ENCODE measurements around the gene FAM25G.

FAM25G gene

GRCh38 chr10:47447209-47447608 lies 44.3 kb downstream of the FAM25G start:
- no peak for DNase-seq (ENCODE audit: insufficient read length, low spot score)
- no peak for FAIRE-seq
- no peak for TF ChIP-seq CTCF (IDR thresholded peaks at IDR 0.05; ENCODE audit: insufficient read depth, missing control alignments)

GRCh38 chr10:47445720-47446119 lies 45.8 kb downstream of the FAM25G start:
- FAIRE-seq (no peak), DNase-seq (ENCODE audit: insufficient read length, low spot score) (no peak)
- no peak for TF ChIP-seq CTCF (IDR thresholded peaks at IDR 0.05; ENCODE audit: insufficient read depth, missing control alignments)

DNA sequence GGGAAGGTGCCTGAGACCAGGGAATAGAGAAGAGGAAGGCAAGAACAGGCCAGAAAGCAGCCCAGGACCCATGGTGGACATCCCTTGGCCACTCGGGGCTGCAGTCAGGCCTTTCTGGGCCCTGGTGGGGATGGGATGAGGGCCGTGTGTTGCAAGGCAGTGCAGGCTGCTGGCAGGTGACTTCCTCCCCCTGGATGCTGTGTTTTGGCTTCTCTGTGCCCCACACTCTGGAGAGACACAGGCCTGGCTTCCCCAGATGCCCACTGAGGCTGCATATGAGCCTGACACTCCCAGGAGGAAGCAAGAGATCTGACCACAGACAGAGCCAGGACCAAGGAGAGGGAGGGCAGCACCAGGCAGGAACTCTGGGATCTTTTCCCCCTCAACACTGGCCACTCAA lies 47.5 kb downstream of the FAM25G start:
- no peak for FAIRE-seq
- DNase-seq (ENCODE audit: insufficient read length, low spot score) = no peak

DNA sequence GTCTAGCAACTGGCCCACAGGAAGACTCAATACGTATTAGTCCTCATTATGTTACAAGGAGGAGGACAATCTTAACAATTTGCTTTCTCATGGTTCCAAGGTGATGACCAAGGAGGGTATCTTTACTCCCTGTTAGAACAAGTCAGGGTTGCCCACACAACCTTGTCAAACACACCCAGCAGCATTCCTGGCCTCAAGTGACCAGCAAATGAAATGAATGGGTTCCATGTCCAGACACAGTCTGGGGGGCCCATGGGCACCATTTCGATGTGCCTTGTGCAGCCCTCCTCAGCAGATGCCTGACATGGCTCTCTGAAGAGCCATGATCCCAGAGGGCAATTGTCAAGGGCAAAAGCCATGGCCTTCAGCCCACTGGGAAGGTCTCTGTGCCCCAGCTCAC lies 48.4 kb downstream of the FAM25G start:
- TF ChIP-seq CTCF (IDR thresholded peaks at IDR 0.05; ENCODE audit: insufficient read depth, missing control alignments) = no peak
- FAIRE-seq (no peak), DNase-seq (ENCODE audit: insufficient read length, low spot score) (no peak)

More for the DNA sequence above, 47.5 kb downstream of the FAM25G start:
- TF ChIP-seq CTCF (IDR thresholded peaks at IDR 0.05; ENCODE audit: insufficient read depth, missing control alignments) = no peak

- FAIRE-seq = no peak
- no peak for DNase-seq (ENCODE audit: insufficient read length, low spot score)
- TF ChIP-seq CTCF (IDR thresholded peaks at IDR 0.05; ENCODE audit: insufficient read depth, missing control alignments) = no peak
Measured at GRCh38 chr10:47442351-47442750, 49.1 kb downstream of the FAM25G start.

DNA sequence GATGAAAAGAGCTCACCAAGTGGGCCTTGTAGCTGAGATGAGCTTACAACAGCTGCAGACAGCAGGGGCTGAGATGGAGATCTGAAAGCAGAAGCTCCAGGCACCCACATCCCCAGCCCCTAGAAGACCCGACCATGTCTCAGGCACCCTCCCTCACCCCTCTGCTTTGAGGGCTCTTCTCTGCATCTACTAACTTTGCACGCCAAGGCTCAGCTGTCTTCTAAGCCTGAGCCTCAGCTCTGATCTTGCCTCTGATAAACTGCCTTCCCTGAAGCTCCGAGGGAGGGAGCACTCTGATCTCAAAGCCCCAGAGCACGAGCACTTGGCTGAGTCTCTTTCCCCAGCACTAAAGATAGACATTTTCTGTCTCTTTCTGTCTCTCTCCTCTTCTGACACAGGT lies 49.6 kb downstream of the FAM25G start:
- no peak for FAIRE-seq
- no peak for TF ChIP-seq CTCF (IDR thresholded peaks at IDR 0.05; ENCODE audit: insufficient read depth, missing control alignments)

DNA sequence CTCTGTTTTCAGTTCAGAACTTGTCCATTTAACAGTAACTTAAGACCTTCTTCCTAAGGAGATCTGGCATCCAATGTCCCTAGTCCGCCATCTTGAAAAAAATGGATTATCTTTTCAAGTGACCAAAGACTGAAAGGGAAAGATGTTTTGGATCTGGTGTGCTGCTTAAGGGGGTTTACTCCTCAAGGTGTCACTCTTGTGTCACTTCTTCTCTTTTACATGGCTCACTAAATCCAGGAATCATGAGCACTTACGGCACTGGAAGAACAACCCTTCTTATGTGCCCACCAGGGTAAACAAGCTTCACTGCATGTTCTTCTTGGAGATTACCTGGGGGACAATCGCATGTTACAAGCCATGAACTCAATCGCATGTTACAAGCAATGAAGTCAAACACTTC lies 51.3 kb downstream of the FAM25G start:
- FAIRE-seq (no peak), DNase-seq (ENCODE audit: insufficient read length, low spot score) (no peak)
- TF ChIP-seq CTCF (IDR thresholded peaks at IDR 0.05; ENCODE audit: insufficient read depth, missing control alignments) = no peak

More for the DNA sequence above, 49.6 kb downstream of the FAM25G start:
- no peak for DNase-seq (ENCODE audit: insufficient read length, low spot score)

Data from D721Med (cell line).